K562 (cell line): ENCODE results near the gene SMIM29. TPM values are rescaled to one million over a fixed set of nuclear protein-coding genes. Genes with fewer than 3 reads are reported as not detected.

Experiments
- ATAC-seq: fragments of 200-7000 bp; cut with Tn5 transposase; 3 replicates; pipeline ENCODE4 v1.9.1; 2020; ENCODE audit warnings: moderate library complexity
- BruUV-seq: library from RNA; stranded (reverse); fragments of 400-500 nt; replicated peaks from 2 replicates; lab custom pipeline; 2021; lab: Mats Ljungman, UMichigan
- CTCF ChIA-PET: fragments of 300-600 bp; formaldehyde crosslinking; extraction: SDS; loops from one replicate; lab custom pipeline; 2021; ENCODE audit warnings: low intra/inter-chr PET ratio; lab: Yijun Ruan, JAX
- POLR2A ChIA-PET: fragments of 300-600, 350-650 bp; sonication (Branson Sonifier 250); formaldehyde crosslinking; extraction: SDS; loops from one replicate; lab custom pipeline; 2021; ENCODE audit warnings: antibody characterized with exemption, inconsistent platforms; lab: Yijun Ruan, JAX
- DNase-seq, 4 experiments: peaks; one replicate each; pipeline versions ENCODE4 v3.0.0 to v3.0.0-alpha.2; 2011 to 2018; ENCODE audit warnings: low spot score in 3 of 4, mixed read lengths in 3 of 4; ENCODE audit errors: extremely low read depth in 1 of 4
- FAIRE-seq: peaks from 2 replicates; lab custom pipeline; 2011; peaks lifted over from hg19 to GRCh38; lab: Jason Lieb, UNC
- H2AFZ ChIP-seq: 2 replicates; pipeline ENCODE4 v1.6.0; 2011; ENCODE audit warnings: low read depth, low read length, control low read depth, inconsistent platforms
- H3K27ac ChIP-seq: fragments of 200-600 bp; 3 replicates; pipeline ENCODE4 v1.8.0; 2011; ENCODE audit warnings: low read depth, mild to moderate bottlenecking, control low read depth, inconsistent platforms, low read length, moderate library complexity, mixed read lengths; ENCODE audit errors: extremely low read depth
- H3K27me3 ChIP-seq, 2 experiments: fragments of 300-600 bp in 1 of 2; 2 replicates in 1 of 2; 3 replicates in 1 of 2; pipeline versions ENCODE4 v1.6.0 to v1.8.0; 2011; ENCODE audit warnings: inconsistent platforms in 2 of 2, low read length in 2 of 2, mild to moderate bottlenecking in 1 of 2, mixed read lengths in 1 of 2, moderate library complexity in 1 of 2; ENCODE audit not compliant: control insufficient read depth in 2 of 2, insufficient read depth in 2 of 2
- H3K36me3 ChIP-seq: fragments of 300-600 bp; 3 replicates; pipeline ENCODE4 v1.8.0; 2011; ENCODE audit warnings: mild to moderate bottlenecking, low read length, inconsistent platforms; ENCODE audit not compliant: control insufficient read depth, insufficient read depth
- H3K4me1 ChIP-seq, 2 experiments: fragments of 200-600 bp in 1 of 2; replicated peaks in 1 of 2; 2 replicates in 1 of 2; 3 replicates in 1 of 2; pipeline versions ENCODE4 v1.5.1 to v1.8.0; 2011; ENCODE audit warnings: inconsistent platforms in 2 of 2, low read length in 2 of 2, mild to moderate bottlenecking in 1 of 2, mixed read lengths in 1 of 2, moderate library complexity in 1 of 2; ENCODE audit not compliant: control insufficient read depth in 2 of 2, insufficient read depth in 2 of 2
- H3K4me2 ChIP-seq: 2 replicates; pipeline ENCODE4 v1.6.1; 2011; ENCODE audit warnings: low read length, control low read depth, inconsistent platforms, mixed read lengths; ENCODE audit not compliant: insufficient read depth
- H3K4me3 ChIP-seq: fragments of 200-600 bp; sonication (generic), shearing (Covaris generic); 2 replicates; pipeline ENCODE4 v1.5.1; 2016; ENCODE audit warnings: control low read depth, inconsistent platforms
- H3K79me2 ChIP-seq: fragments of 200-600 bp; 3 replicates; pipeline ENCODE4 v1.8.0; 2011; ENCODE audit warnings: low read length, inconsistent platforms; ENCODE audit not compliant: control insufficient read depth, insufficient read depth
- H3K9ac ChIP-seq, 2 experiments: 2 replicates each; pipeline versions ENCODE4 v1.6.0 to v1.6.1; 2011; ENCODE audit warnings: low read depth in 2 of 2, low read length in 2 of 2, control low read depth in 1 of 2, inconsistent platforms in 1 of 2, mild to moderate bottlenecking in 1 of 2, mixed read lengths in 1 of 2; ENCODE audit not compliant: insufficient read depth in 1 of 2
- H3K9me1 ChIP-seq: one replicate; pipeline ENCODE4 v1.6.0; 2011; ENCODE audit warnings: inconsistent platforms, mild to moderate bottlenecking, low read length, moderate library complexity; ENCODE audit not compliant: control insufficient read depth, insufficient read depth
- H3K9me3 ChIP-seq: replicated peaks from 2 replicates; pipeline ENCODE4 v1.5.1; 2011; ENCODE audit warnings: low read depth, low read length, inconsistent platforms; ENCODE audit not compliant: control insufficient read depth, insufficient read depth
- H4K20me1 ChIP-seq: replicated peaks from 2 replicates; pipeline ENCODE4 v1.6.1; 2011; ENCODE audit warnings: low read length, inconsistent platforms, mixed read lengths; ENCODE audit not compliant: control insufficient read depth, insufficient read depth
- CBFA2T2 ChIP-seq: fragments of 450-650 bp; conservative IDR thresholded peaks from 2 replicates; pipeline ENCODE4 v1.6.1; 2017; ENCODE audit warnings: mild to moderate bottlenecking
- CXXC5 ChIP-seq: fragments of 250-450 bp; sonication (Bioruptor Pico); IDR thresholded peaks from 2 replicates; pipeline ENCODE4 v1.8.0; 2022; ENCODE audit warnings: inconsistent platforms, mild to moderate bottlenecking, moderate library complexity
- EP300 ChIP-seq: IDR thresholded peaks from 2 replicates; pipeline ENCODE4 v1.6.1; 2012; ENCODE audit warnings: low read length, improper control_type of control experiment
- GTF2A2 ChIP-seq: IDR thresholded peaks from 2 replicates; pipeline ENCODE4 v1.6.1; 2016; ENCODE audit warnings: mild to moderate bottlenecking, missing genetic modification characterization, missing compliant biosample characterization
- KLF10 ChIP-seq: fragments of 250-450 bp; sonication (Bioruptor Pico); IDR thresholded peaks from 2 replicates; pipeline ENCODE4 v1.6.1; 2021; ENCODE audit warnings: matching md5 sums
- RUNX1 ChIP-seq: sonication (generic); IDR thresholded peaks from 2 replicates; pipeline ENCODE4 v1.6.1; 2016; ENCODE audit warnings: antibody characterized with exemption, low read depth
- SIN3A ChIP-seq, 2 experiments: fragments of 150-350 bp in 1 of 2; IDR thresholded peaks; 2 replicates each; pipeline ENCODE4 v1.6.1; 2011 to 2016; ENCODE audit warnings: borderline replicate concordance in 2 of 2, low read depth in 2 of 2, low read length in 2 of 2, mild to moderate bottlenecking in 2 of 2, moderate library complexity in 2 of 2; ENCODE audit not compliant: control insufficient read depth in 1 of 2
- SOX6 ChIP-seq: fragments of 450-650 bp; IDR thresholded peaks from 2 replicates; pipeline ENCODE4 v1.6.1; 2014; ENCODE audit warnings: mild to moderate bottlenecking
- SRSF9 ChIP-seq: fragments of 200-400 bp; formaldehyde crosslinking; IDR thresholded peaks from 2 replicates; pipeline ENCODE4 v1.6.1; 2017; ENCODE audit warnings: low read depth, low read length, borderline replicate concordance
- TCF3 ChIP-seq: sonication (generic); formaldehyde crosslinking; IDR thresholded peaks from 2 replicates; pipeline ENCODE4 v1.4.0; 2020; ENCODE audit warnings: mild to moderate bottlenecking, missing genetic modification reagents
- TEAD2 ChIP-seq: fragments of 450-650 bp; IDR thresholded peaks from 2 replicates; pipeline ENCODE4 v1.6.1; 2016; ENCODE audit warnings: missing genetic modification characterization, control low read depth, missing compliant biosample characterization
- YBX1 ChIP-seq: fragments of 450-650 bp; IDR thresholded peaks from 2 replicates; pipeline ENCODE4 v1.7.1; 2016; ENCODE audit warnings: mild to moderate bottlenecking
- ZFP36 ChIP-seq: fragments of 150-350 bp; IDR thresholded peaks from 2 replicates; pipeline ENCODE4 v1.6.1; 2018; ENCODE audit warnings: low read length, low read depth; ENCODE audit not compliant: partially characterized antibody
- ZNF316 ChIP-seq: fragments of 450-650 bp; IDR thresholded peaks from 2 replicates; pipeline ENCODE4 v1.6.1; 2016
- WGBS: fragments of 100-300 bp; shearing (Covaris generic); methylation state at CpG from one replicate; pipeline ENCODE4 v1.1.6; 2016; ENCODE audit warnings: low coverage, mixed read lengths; ENCODE audit not compliant: insufficient coverage; ENCODE audit errors: missing lambda C conversion rate; 5-methylcytosine and 5-hydroxymethylcytosine counted together
- in situ Hi-C: fragments of 300-500 bp; cut with MboI; formaldehyde crosslinking; loops from 4 replicates; pipeline ENCODE4 v1.15.0; 2018; ENCODE audit warnings: inconsistent platforms, mixed read lengths
- intact Hi-C: fragments of 100-400 bp; cut with micrococcal nuclease; formaldehyde crosslinking; loops from 2 replicates; pipeline ENCODE4 v1.14.2; 2022
- polyA plus RNA-seq, 8 experiments: library from polyadenylated mRNA; depleted of rRNA in 4 of 8; stranded (reverse) in 5 of 8; unstranded in 3 of 8; fragments of >200 nt; fragmentation: Nextera tagmentation in 2 of 8; fragmentation: Illumina TruSeq in 1 of 8; extraction: Ambion mirVana in 2 of 8; extraction: Trizol in 1 of 8; gene quantifications; 2 replicates each; pipeline versions ENCODE4 v1.2.1 to v1.2.3, GENCODE V29; 2011 to 2014; ENCODE audit warnings: inconsistent platforms in 1 of 8, missing spikeins in 1 of 8
- total RNA-seq, 7 experiments: library from RNA; depleted of rRNA in 6 of 7; stranded (reverse); fragments of >200 nt in 6 of 7; fragmentation: Illumina TruSeq in 2 of 7; extraction: Trizol in 2 of 7; gene quantifications; 2 replicates each; pipeline versions ENCODE4 v1.2.1 to v1.2.3, GENCODE V29; 2011 to 2021; ENCODE audit warnings: low replicate concordance in 1 of 7
- TF ChIP-seq, protein P1 (sequence below): sonication (generic); formaldehyde crosslinking; IDR thresholded peaks from 2 replicates; pipeline ENCODE4 v1.8.0; 2022; ENCODE audit warnings: missing genetic modification reagents, mild to moderate bottlenecking, moderate library complexity, borderline replicate concordance
- TF ChIP-seq, protein P2 (sequence below): fragments of 250-450 bp; sonication (Bioruptor Pico); IDR thresholded peaks from 2 replicates; pipeline ENCODE4 v1.4.0; 2020

SMIM29 gene
- total and polyA plus RNA-seq, 9 of the 15 experiments (the other 6 are each of a cell fraction or from before 2014, with no cell fraction given): 6.5 to 36.7 (median 20.9) TPM

DNA sequence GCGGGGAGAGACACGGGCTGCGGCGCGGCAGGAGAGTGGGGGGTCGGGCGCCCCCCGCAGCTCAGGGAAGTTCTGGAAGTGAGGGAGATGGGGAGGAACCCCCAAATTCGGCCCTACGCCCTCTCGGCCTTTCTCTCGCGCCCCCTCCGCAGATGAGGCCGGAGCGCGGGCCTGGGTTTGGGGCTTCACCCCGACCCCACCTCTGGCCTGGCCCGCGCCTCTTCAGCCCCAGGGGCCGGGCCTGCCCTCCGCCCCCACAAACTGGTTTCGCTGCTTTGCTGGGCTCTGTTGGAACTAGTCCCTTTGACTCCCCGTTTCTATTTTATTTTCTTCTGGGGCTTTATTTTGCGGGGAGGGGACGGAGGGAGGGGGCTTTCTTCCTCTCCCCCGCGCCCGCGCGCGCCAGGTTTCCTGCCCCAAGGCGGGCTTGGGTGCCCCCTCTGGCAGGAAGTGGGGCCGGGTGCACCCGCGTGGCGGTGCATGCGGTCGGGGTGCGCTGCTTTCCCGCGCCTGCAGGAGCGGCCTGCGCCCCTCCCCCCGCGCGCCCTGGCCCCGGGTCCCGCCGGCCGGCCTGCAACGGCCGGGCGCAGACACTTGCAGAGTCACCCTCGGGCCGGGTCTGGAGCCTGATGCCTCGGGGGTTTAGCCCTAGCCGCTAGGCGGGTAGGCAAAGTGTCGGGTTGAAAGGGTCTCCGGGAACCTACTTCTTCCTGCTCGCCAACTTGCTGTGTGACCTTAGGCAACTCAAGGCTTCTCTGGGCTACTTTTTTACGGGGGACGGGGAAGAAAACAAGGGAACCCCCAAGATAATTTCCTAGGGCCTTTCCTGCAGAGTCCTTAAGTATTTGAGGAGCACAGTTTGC is 10.9 kb downstream of the SMIM29 start:
- DNase-seq: peak; percentile 84 to 91 (median 87)
- H3K4me2 ChIP-seq: peak overlapping the region; percentile 85
- in situ Hi-C loops: no loop called here
- H3K9me1 ChIP-seq: no peaks in the 10 kb centered on the region
- H3K9ac ChIP-seq: peak overlapping the region; percentile 97 to 99
- no TSS peak for BruUV-seq
- peak overlapping the region; percentile 98 for H3K27ac ChIP-seq
- H3K27me3 ChIP-seq: no peaks in the 10 kb centered on the region
- intact Hi-C loops: no loop called here
- WGBS: 1% methylated on average over 55 of the region's 64 CpGs
- CTCF ChIA-PET: interaction anchor here (0.6 to 1.9 kb wide), 5 partner anchors 37 to 74 kb away, joined by 3 to 6 read pairs (median 3); no protein-coding TSS in a partner anchor
- peaks cover 69% of the 10 kb centered on the region for H3K79me2 ChIP-seq
- ATAC-seq: peak; percentile 52
- peaks cover 56 to 60% of the 10 kb centered on the region in 2 experiments for H3K4me1 ChIP-seq
- H3K4me3 ChIP-seq: peak overlapping the region; percentile 85
- no peaks in the 10 kb centered on the region for H3K9me3 ChIP-seq
- no peak for FAIRE-seq
- peak overlapping the region; percentile 37 for H2AFZ ChIP-seq
- peaks cover 51% of the 10 kb centered on the region for H3K36me3 ChIP-seq
- POLR2A ChIA-PET: interaction anchor here (0.5 to 1.8 kb wide), 15 partner anchors 10 to 972 kb away, joined by 3 to 14 read pairs (median 6); partner anchors contain the start of gene SMIM29
- H4K20me1 ChIP-seq: peaks cover 41% of the 10 kb centered on the region
- TF ChIP-seq EP300: peak; percentile 41
- TF ChIP-seq ZFP36: peak; percentile 85
- no peak for TF ChIP-seq KLF10 (CRISPR knock-in tag)
- TF ChIP-seq TEAD2: no peak
- no peak for TF ChIP-seq CBFA2T2
- TF ChIP-seq, protein P1, sequence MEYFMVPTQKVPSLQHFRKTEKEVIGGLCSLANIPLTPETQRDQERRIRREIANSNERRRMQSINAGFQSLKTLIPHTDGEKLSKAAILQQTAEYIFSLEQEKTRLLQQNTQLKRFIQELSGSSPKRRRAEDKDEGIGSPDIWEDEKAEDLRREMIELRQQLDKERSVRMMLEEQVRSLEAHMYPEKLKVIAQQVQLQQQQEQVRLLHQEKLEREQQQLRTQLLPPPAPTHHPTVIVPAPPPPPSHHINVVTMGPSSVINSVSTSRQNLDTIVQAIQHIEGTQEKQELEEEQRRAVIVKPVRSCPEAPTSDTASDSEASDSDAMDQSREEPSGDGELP (CRISPR knock-in tag): peak; percentile 88
- no peak for TF ChIP-seq ZNF316
- no peak for TF ChIP-seq YBX1
- TF ChIP-seq TCF3 (CRISPR knock-in tag): peak; percentile 60
- no peak for TF ChIP-seq GTF2A2 (tag)
- TF ChIP-seq CXXC5: peak; percentile 97
- TF ChIP-seq, protein P2, sequence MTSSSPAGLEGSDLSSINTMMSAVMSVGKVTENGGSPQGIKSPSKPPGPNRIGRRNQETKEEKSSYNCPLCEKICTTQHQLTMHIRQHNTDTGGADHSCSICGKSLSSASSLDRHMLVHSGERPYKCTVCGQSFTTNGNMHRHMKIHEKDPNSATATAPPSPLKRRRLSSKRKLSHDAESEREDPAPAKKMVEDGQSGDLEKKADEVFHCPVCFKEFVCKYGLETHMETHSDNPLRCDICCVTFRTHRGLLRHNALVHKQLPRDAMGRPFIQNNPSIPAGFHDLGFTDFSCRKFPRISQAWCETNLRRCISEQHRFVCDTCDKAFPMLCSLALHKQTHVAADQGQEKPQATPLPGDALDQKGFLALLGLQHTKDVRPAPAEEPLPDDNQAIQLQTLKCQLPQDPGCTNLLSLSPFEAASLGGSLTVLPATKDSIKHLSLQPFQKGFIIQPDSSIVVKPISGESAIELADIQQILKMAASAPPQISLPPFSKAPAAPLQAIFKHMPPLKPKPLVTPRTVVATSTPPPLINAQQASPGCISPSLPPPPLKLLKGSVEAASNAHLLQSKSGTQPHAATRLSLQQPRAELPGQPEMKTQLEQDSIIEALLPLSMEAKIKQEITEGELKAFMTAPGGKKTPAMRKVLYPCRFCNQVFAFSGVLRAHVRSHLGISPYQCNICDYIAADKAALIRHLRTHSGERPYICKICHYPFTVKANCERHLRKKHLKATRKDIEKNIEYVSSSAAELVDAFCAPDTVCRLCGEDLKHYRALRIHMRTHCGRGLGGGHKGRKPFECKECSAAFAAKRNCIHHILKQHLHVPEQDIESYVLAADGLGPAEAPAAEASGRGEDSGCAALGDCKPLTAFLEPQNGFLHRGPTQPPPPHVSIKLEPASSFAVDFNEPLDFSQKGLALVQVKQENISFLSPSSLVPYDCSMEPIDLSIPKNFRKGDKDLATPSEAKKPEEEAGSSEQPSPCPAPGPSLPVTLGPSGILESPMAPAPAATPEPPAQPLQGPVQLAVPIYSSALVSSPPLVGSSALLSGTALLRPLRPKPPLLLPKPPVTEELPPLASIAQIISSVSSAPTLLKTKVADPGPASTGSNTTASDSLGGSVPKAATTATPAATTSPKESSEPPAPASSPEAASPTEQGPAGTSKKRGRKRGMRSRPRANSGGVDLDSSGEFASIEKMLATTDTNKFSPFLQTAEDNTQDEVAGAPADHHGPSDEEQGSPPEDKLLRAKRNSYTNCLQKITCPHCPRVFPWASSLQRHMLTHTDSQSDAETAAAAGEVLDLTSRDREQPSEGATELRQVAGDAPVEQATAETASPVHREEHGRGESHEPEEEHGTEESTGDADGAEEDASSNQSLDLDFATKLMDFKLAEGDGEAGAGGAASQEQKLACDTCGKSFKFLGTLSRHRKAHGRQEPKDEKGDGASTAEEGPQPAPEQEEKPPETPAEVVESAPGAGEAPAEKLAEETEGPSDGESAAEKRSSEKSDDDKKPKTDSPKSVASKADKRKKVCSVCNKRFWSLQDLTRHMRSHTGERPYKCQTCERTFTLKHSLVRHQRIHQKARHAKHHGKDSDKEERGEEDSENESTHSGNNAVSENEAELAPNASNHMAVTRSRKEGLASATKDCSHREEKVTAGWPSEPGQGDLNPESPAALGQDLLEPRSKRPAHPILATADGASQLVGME (CRISPR knock-in tag): no peak
- peak; percentile 37 to 92; a peak in 3 of 4 replicates for TF ChIP-seq SIN3A (IDR thresholded peaks at IDR 0.05; ENCODE audit: borderline replicate concordance in 2 of 2, control insufficient read depth in 1 of 2, low read depth in 2 of 2, low read length in 2 of 2)
- TF ChIP-seq SOX6: peak; percentile 59
- no peak for TF ChIP-seq RUNX1
- no peak for TF ChIP-seq SRSF9
